Subcutaneous preadipocyte (primary cell): ENCODE results near the gene OR5W2. TPM values are rescaled to one million over a fixed set of nuclear protein-coding genes. Genes with fewer than 3 reads are reported as not detected.

ENCODE experiments used
- small RNA-seq: library from RNA; depleted of rRNA; stranded (forward); fragments of <200 nt; gene quantifications from one replicate; pipeline ENCODE3, GENCODE V24; 2012
- total RNA-seq: library from RNA; depleted of rRNA; stranded (reverse); fragments of >200 nt; gene quantifications from 2 replicates; pipeline ENCODE4 v1.2.3, GENCODE V29; 2012

Gene OR5W2
- total RNA-seq = not detected in 2 replicates

GRCh38 chr11:55914482-55914881 lies at the start of gene OR5W2:
Gene OR5W2 (minus strand): TSS chr11:55914582. CDS start chr11:55914582, 0 bp downstream.

GRCh38 chr11:55936300-55936699 lies 21.9 kb upstream of the OR5W2 start, which contains the start of gene OR5I1:
Gene OR5I1 (minus strand): TSS chr11:55936400. CDS start chr11:55936400, 0 bp downstream.

GRCh38 chr11:55882997-55883396 lies 31.4 kb downstream of the OR5W2 start, which contains the start of gene TRIM51:
Gene TRIM51 (plus strand): TSS chr11:55883297. CDS start chr11:55885429, 2,132 bp downstream.

Small RNA genes lying within 50 kb of the gene (small RNA-seq; reads per million reads assigned to genes)
- not detected for gene AC036111.3

Other genes with a start within 250 kb of the OR5W2 start
- not detected in 2 replicates for gene OR5D13, start 141.1 kb downstream of the OR5W2 start, total RNA-seq
- gene OR5D14, start 119.0 kb downstream of the OR5W2 start, total RNA-seq = not detected in 2 replicates
- not detected in 2 replicates for gene OR5L1, start 103.2 kb downstream of the OR5W2 start, total RNA-seq
- not detected in 2 replicates for gene OR5D18, start 95.0 kb downstream of the OR5W2 start, total RNA-seq
- gene OR5L2, start 87.4 kb downstream of the OR5W2 start, total RNA-seq = not detected in 2 replicates
- gene OR5D16, start 75.8 kb downstream of the OR5W2 start, total RNA-seq = not detected in 2 replicates
- gene TRIM51, start 31.3 kb downstream of the OR5W2 start, total RNA-seq = not detected in 2 replicates
- not detected in 2 replicates for gene OR5I1, start 21.8 kb upstream of the OR5W2 start, total RNA-seq
- not detected in 2 replicates for gene OR10AG1, start 55.4 kb upstream of the OR5W2 start, total RNA-seq
- not detected in 2 replicates for gene OR5F1, start 80.0 kb upstream of the OR5W2 start, total RNA-seq
- not detected in 2 replicates for gene OR5AS1, start 113.1 kb upstream of the OR5W2 start, total RNA-seq
- not detected in 2 replicates for gene OR8I2, start 178.7 kb upstream of the OR5W2 start, total RNA-seq
- not detected in 2 replicates for gene OR8H2, start 189.1 kb upstream of the OR5W2 start, total RNA-seq
- not detected in 2 replicates for gene OR8H3, start 207.8 kb upstream of the OR5W2 start, total RNA-seq
- gene OR8J3, start 225.6 kb upstream of the OR5W2 start, total RNA-seq = not detected in 2 replicates
- gene OR8K5, start 245.7 kb upstream of the OR5W2 start, total RNA-seq = not detected in 2 replicates